NCI-H146 (cell line): ENCODE measurements around the gene ANXA11.
"Not testable (repeated sequence)": the region's sequence is repeated elsewhere in the genome, so short reads cannot be mapped to it uniquely, and the experiment has no call there.

Experiments used
- DNase-seq: peaks from one replicate; lab custom pipeline; 2025; lab: John Stamatoyannopoulos, UW

The ANXA11 gene

DNA sequence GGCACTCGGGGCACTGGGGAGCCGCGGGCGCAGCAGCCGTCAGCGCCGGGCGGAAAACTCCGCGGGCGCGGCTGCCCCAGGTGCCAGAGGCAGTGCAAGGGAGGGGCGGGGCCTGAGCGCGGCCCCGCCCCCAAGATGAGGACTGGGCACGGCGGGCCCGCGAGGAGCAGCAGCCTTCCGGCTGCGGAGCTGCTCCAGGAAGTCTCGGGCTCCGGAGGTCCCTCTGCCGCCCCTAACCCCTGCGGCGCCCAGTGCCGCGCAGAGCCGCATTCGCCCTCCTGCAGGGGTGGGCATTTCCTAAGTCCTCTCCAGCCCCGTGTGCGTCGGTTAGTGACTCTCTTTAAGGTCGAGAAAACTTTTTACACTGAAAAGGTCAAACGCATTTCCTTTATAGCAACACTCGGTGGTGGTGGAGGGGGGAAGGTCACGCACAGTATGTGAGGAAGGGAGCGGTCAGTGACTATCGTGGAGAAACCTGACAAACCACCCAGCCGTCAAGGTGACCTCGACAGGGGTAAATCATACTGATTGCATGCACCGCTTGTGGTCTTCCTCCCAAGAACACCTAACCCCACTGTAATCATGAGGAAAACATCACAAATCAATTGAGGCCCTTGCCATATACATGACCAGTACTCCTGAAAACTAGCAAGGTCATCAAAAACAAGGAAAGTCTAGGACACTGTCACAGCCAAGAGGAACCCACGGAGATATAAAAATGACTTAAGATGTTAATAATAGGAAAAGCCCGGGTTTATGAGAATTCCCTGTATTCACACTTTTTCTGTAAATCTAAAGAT is at the start of gene ANXA11:
Gene ANXA11, minus strand, starts transcription at position 61 of the 800 bp plus-strand sequence. CDS start 32,676 bp downstream, outside the sequence.
- peak; percentile 87 for DNase-seq

DNA sequence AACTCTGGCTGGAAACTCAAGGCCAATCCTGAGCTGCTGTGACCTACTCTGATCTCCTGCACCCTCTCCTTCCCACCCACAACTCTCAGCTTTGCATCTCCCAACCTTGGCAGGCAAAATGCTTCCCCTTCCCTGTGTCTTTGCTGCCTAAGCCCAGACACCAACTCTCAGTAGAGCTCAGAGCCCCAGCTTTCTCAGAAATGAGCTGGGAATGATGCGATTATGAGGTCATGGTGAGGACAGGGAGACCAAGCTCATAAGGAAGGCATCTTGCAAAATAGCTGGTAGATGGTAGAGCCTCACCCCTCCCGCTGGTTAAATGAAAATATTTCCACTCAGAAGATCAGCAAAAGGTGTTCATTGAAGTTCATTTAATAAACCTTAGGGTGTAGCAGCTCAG is 49.4 kb upstream of the ANXA11 start:
- DNase-seq = not testable (repeated sequence)

GRCh38 chr10:80253963-80254271 is 48.6 kb upstream of the ANXA11 start:
- not testable (repeated sequence) for DNase-seq

- no peak for DNase-seq
Observed at GRCh38 chr10:80253266-80253962, 48.1 kb upstream of the ANXA11 start.

DNA sequence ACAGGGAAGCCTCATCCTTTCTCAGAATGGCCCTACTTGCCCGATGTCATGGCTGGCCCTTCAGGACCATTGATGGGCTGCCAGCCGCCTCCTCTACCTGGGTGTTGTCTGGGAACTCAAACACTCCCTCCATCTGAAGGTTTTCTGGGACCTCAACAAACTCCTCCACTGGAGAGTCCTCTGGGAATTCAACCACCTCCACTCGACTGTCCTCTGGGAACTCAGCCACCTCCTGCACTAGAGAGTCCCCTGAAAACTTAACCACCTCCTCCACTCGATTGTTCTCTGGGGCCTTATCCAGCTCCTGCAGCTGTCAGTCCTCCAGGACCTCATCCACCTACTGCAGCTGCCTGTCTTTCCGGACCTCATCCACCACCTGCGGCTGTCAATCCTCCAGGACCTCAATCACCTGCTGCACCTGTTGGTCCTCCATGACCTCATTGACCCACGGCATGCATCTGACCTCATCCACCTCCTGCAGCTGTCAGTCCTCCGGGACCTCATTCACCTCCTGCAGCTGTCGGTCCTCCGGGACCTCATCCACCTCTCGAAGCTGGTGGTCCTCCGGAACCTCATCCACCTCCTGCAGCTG is 47.1 kb upstream of the ANXA11 start:
- peak; percentile 75 for DNase-seq

DNA sequence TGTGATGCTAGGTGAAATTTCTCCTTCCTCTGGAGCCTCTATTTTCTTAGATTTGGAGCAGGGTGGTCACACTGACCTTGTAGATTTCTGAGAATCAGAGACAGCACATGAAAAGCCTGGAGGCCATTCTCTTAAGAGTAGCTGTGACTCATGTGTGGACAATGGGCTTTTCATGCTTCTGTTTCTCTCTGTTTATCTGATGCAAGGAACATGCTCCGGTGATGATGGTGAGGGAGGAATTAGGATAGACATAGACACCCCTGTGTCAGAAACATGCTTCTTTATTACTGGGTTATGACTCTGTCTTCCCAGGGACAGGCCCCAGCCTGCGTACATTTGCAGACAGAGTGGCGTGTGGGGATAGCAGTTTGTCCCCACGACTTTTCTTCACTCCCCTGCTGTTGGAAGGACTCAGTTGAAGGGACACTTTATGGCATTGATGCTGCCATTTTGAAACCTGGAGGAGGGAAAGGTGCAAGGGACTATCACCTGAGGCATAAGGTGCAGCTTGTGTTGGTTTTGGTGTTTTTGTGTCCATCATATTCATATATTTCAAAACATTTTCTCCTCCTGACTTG is 46.5 kb upstream of the ANXA11 start:
- not testable (repeated sequence) for DNase-seq

DNA sequence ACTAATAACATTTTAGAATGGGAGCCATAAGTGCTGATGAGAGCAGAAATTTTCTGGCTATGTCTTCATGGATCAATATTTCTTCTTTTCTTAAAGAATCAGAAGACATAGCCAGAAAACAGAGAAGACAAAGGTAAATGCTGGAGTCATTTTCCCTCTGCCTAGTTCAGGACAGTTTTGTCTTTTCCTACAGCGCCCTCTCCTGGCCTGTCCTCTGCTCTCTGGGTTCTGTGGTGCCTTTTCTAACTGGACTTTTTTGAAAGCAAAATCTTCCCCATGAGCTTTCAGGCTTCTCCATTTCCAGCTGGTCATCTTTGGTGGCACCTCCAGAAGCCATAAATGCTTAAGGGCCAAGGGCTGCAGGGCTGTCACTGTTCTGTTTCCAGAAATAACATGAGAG is 45.1 kb upstream of the ANXA11 start:
- not testable (repeated sequence) for DNase-seq

DNA sequence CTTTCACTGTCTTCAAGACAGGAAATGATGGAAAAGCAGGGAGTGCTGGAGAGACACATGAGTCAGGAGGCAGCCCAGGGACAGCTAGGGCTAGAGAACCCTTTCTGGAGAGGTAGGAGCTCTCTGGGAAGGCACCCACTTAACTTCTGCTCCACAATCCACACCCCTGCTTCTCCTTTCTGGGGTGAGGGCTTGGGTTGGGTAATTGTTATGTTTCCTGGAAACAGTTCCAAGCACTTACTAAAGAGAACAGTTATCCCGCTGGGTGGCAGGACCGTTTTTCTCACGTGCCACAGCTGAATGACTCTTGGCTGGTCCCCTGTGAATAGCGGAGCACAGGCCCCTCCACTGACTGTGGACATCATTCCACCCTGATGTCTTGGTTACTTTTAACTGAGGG is 44.6 kb upstream of the ANXA11 start:
- DNase-seq = not testable (repeated sequence)

DNA sequence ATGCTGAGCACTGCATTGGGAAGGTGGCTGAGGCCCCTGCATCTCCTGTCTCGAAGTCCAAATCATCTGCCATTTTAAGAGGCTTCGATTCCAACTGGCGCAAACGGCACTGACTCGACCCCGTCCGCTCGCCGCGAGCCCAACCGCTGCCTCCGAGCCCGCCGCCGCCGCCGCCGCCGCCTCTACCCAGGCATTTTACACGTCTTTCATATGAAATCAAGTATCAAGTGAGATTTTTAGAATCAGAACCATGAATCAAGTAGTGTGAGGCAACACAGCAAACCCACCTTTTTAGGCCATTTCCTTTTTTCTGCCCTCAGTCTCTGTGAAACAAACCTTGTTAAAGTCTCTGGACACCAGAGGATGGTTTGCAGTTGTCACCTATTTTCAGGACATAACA is 42.3 kb upstream of the ANXA11 start:
- not testable (repeated sequence) for DNase-seq

GRCh38 chr10:80244371-80244770 is 39.0 kb upstream of the ANXA11 start:
- not testable (repeated sequence) for DNase-seq

GRCh38 chr10:80242341-80242740 is 37.0 kb upstream of the ANXA11 start:
- DNase-seq = not testable (repeated sequence)

GRCh38 chr10:80236457-80236856 is 31.1 kb upstream of the ANXA11 start:
- DNase-seq = not testable (repeated sequence)

GRCh38 chr10:80234331-80235235 is 29.2 kb upstream of the ANXA11 start:
- not testable (repeated sequence) for DNase-seq

DNA sequence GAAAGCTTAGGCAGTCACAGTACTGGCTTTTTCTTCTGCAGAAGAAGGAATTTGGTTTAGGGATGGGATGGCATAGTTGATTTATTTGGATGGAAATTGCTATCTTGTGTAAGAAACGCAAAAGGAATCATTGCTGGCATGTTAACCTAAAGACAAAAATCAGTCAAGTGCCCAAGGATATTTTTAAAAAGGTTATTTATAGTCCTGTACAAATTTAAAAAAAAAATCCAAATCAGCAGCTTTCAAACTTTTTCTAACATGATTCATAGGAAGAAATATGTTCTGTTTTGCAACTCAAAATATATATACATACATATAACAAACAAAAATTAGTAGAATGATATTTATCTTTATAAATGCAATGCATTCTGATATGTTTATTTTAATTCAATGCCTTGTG is 28.5 kb upstream of the ANXA11 start:
- DNase-seq = not testable (repeated sequence)

- not testable (repeated sequence) for DNase-seq
Observed at GRCh38 chr10:80226723-80227122, 21.4 kb upstream of the ANXA11 start.

DNA sequence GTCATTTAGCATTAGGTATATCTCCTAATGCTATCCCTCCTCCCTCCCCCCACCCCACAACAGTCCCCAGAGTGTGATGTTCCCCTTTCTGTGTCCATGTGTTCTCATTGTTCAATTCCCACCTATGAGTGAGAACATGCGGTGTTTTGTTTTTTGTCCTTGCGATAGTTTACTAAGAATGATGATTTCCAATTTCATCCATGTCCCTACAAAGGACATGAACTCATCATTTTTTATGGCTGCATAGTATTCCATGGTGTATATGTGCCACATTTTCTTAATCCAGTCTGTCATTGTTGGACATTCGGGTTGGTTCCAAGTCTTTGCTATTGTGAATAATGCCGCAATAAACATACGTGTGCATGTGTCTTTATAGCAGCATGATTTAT is 17.7 kb upstream of the ANXA11 start:
- not testable (repeated sequence) for DNase-seq

- DNase-seq = not testable (repeated sequence)
Observed at GRCh38 chr10:80218878-80219277, 13.5 kb upstream of the ANXA11 start.

GRCh38 chr10:80214368-80214982 is 9.1 kb upstream of the ANXA11 start:
- not testable (repeated sequence) for DNase-seq

- DNase-seq = peak; percentile 61
Observed at GRCh38 chr10:80212535-80213115, 7.3 kb upstream of the ANXA11 start.

DNA sequence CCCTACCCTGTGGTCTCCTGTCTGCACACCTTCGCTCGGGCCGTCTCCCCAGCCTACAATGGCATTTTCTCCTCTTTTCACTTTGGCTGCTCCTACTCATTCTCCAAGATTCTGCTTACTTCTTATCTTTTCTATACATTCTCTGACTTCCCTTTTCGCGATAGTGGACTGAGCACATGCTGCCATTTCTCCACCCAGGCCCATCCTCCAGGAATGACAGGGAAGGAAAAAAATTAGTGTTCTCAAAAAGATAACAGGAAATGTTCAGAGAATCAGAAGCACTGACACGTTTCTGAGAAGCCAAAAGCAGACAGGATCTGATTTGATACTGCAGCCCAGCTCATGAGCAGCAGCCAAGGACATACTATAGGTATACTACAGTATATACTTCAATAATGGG is 6.4 kb upstream of the ANXA11 start:
- no peak for DNase-seq

GRCh38 chr10:80210259-80210658 is 4.9 kb upstream of the ANXA11 start:
- no peak for DNase-seq
